SKM-1 treated with dmso at 0.1 percent for 144 hours (cell line): ENCODE measurements around the gene NT5DC3.

ENCODE experiments used
- DNase-seq: peaks from one replicate; lab custom pipeline; 2025; ENCODE audit not compliant: unreplicated experiment; lab: John Stamatoyannopoulos, UW

The NT5DC3 gene

GRCh38 chr12:103756443-103756842 lies 84.6 kb downstream of the NT5DC3 start:
- no peak for DNase-seq

DNA sequence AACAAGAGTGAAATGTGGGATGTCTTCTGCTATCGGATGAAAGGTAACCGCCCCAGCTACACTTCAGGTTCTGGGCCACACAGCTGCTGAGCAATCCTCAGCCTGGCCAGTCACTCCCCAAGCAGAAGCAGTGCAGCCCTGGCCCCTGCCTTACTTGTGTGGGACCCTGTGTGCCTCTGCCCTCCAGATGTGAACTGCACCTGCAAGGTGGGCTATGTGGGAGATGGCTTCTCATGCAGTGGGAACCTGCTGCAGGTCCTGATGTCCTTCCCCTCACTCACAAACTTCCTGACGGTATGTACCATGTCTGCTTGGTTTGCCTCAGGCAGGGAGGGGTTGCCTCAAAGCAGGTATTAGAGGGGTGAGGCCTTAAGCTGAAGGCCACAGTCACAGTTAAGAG lies 85.6 kb downstream of the NT5DC3 start:
- no peak for DNase-seq

DNA sequence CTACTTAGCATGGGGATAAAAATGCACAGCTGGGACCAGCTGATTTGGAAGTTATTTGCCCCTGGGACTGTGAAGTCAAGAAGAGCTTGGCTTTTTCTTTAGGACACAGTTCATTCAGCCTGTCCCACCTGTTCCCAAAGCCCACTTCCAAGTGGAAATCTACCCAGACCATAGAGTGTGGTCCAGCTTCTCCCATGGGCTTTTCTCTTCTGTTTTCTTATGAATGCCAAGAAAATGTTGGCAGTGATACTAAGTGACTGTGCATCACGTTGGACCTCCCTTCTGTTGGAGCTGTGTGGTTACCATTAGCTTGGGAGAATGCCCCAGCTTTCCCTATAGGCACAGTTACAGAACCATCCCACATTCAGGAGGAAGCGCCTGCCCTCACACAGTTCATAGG lies 89.4 kb downstream of the NT5DC3 start:
- no peak for DNase-seq

GRCh38 chr12:103751171-103751570 lies 89.9 kb downstream of the NT5DC3 start:
- DNase-seq, result no peak

DNA sequence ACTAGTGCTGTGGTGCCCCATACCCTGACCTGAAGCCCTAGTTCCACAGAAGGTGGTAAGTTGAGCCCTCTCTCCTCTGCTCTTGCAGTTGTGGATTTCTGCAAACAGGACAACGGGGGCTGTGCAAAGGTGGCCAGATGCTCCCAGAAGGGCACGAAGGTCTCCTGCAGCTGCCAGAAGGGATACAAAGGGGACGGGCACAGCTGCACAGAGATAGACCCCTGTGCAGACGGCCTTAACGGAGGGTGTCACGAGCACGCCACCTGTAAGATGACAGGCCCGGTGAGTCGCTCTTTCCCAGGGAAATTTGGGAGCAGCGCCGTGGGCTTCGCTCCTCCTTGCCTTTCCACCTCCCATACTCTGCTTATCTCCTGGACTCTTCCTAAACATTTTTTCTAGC lies 92.2 kb downstream of the NT5DC3 start:
- DNase-seq, result no peak

DNA sequence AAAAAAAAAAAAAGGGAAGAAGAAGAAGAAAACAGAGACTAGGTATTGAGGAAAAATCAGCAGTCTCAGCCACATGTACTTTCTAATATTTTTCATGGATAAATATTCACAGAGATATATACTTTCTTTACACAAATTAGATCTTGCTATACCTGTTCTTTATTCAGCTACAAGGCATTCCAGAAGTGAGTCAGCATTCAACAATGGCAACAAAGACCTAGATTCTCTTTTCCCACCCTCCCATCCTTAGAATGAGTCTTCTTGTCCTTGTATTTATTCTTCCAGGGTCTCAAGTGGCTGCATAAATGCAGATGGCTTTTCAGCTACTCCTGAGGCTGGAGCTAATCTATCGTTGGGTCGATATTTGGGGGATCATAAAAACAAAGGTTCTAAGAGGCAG lies 93.0 kb downstream of the NT5DC3 start:
- no peak for DNase-seq

- DNase-seq, result no peak
These were observed 95.1 kb downstream of the NT5DC3 start for GRCh38 chr12:103745962-103746361.

DNA sequence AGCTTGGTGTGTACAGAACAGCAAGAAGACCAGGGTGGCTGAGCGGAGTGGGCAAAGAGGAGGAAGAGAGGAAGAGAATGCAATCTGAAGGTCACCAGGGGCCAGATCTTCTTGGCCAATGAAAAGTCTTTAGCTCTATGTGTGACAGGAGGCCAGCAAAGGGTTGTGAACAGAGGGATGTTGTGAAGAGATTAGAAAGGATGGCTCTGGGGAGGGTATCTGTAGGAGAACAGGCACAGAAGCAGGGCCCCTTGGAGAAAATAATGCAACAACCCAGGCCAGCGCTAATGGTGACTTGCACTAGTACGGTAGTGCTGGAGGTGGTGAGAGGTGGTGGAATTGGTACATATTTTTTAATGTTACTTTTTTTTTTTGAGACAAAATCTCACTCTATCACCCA lies 97.2 kb downstream of the NT5DC3 start:
- no peak for DNase-seq

DNA sequence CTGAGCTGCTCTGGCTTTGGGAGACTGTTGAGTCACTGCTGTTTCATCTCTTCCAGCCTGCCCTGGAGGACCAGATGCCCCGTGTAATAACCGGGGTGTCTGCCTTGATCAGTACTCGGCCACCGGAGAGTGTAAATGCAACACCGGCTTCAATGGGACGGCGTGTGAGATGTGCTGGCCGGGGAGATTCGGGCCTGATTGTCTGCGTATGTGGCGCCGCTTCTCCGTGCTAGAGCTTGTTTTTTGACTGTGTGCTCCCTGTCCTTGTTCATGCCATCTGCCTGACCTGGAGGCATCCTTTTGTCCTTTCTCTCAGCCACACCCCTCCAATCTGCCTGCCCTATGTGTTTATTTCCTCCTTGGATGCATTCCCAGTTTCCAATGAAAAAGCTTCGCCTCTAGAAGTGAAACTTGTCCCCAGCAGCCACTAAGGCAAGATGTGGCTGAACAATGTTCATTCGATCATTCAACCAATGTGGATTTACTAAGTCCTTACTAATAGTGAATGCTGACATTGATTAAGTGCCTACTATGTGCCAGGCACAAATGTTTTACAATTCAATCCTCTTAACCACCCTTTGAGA lies 98.6 kb downstream of the NT5DC3 start:
- DNase-seq, result no peak

DNA sequence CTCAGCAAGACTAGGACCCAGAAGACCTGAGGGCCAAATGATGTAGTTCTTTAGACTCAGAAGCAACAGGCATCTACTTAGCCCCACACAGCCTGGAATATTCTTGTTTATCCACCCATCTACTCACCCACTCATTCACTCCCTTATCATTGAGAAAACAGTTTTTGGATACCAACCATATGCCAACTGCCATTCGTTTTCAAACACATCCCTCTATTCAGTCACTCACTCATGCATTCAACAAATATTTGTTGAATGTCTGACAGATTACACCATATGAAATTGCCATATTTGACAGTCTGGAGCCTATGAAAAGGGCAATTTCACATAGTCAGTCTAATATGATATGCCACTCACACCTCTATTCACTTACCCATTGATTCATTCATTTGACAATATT lies 103.2 kb downstream of the NT5DC3 start:
- no peak for DNase-seq

- no peak for DNase-seq
These were observed 104.5 kb downstream of the NT5DC3 start for GRCh38 chr12:103736572-103736971.

GRCh38 chr12:103735291-103735690 lies 105.7 kb downstream of the NT5DC3 start:
- no peak for DNase-seq

- DNase-seq, result no peak
These were observed 106.2 kb downstream of the NT5DC3 start for GRCh38 chr12:103734863-103735262.

- no peak for DNase-seq
These were observed 109.5 kb downstream of the NT5DC3 start for GRCh38 chr12:103731539-103731938.

GRCh38 chr12:103729499-103729898 lies 111.5 kb downstream of the NT5DC3 start:
- no peak for DNase-seq

GRCh38 chr12:103728323-103728722 lies 112.7 kb downstream of the NT5DC3 start:
- no peak for DNase-seq

- no peak for DNase-seq
These were observed 113.4 kb downstream of the NT5DC3 start for GRCh38 chr12:103727638-103728037.

- no peak for DNase-seq
These were observed 115.6 kb downstream of the NT5DC3 start for GRCh38 chr12:103725398-103725797.
